Measurements from ENCODE around the gene EHD4.

Gene EHD4

GRCh38 chr15:41957021-41957897 lies 15.1 kb downstream of the EHD4 start:
- no peak for DNase-seq (ENCODE audit: low read depth)

GRCh38 chr15:41955807-41956525 lies 16.4 kb downstream of the EHD4 start:
- DNase-seq (ENCODE audit: low read depth) = no peak

GRCh38 chr15:41955100-41955499 lies 17.3 kb downstream of the EHD4 start:
- DNase-seq (ENCODE audit: low read depth) = no peak

GRCh38 chr15:41954036-41954435 lies 18.3 kb downstream of the EHD4 start:
- no peak for DNase-seq (ENCODE audit: low read depth)

GRCh38 chr15:41952013-41952563 lies 20.3 kb downstream of the EHD4 start:
- DNase-seq (ENCODE audit: low read depth) = no peak

- DNase-seq (ENCODE audit: low read depth) = no peak
Observed at GRCh38 chr15:41951571-41951970, 20.8 kb downstream of the EHD4 start.

- no peak for DNase-seq (ENCODE audit: low read depth)
Observed at GRCh38 chr15:41950489-41950888, 21.9 kb downstream of the EHD4 start.

GRCh38 chr15:41950127-41950483 lies 22.3 kb downstream of the EHD4 start:
- no peak for DNase-seq (ENCODE audit: low read depth)

- DNase-seq (ENCODE audit: low read depth) = no peak
Observed at GRCh38 chr15:41949401-41950126, 22.8 kb downstream of the EHD4 start.

GRCh38 chr15:41948490-41948889 lies 23.9 kb downstream of the EHD4 start:
- no peak for DNase-seq (ENCODE audit: low read depth)

- no peak for DNase-seq (ENCODE audit: low read depth)
Observed at GRCh38 chr15:41946970-41947369, 25.4 kb downstream of the EHD4 start.

- DNase-seq (ENCODE audit: low read depth) = no peak
Observed at GRCh38 chr15:41945731-41946130, 26.6 kb downstream of the EHD4 start.

GRCh38 chr15:41945221-41945620 lies 27.1 kb downstream of the EHD4 start:
- DNase-seq (ENCODE audit: low read depth) = no peak

GRCh38 chr15:41944313-41944940 lies 27.9 kb downstream of the EHD4 start:
- DNase-seq (ENCODE audit: low read depth) = no peak

- no peak for DNase-seq (ENCODE audit: low read depth)
Observed at GRCh38 chr15:41943543-41944312, 28.6 kb downstream of the EHD4 start.

GRCh38 chr15:41942886-41943285 lies 29.5 kb downstream of the EHD4 start:
- DNase-seq (ENCODE audit: low read depth) = no peak

GRCh38 chr15:41941644-41942415 lies 30.5 kb downstream of the EHD4 start:
- DNase-seq (ENCODE audit: low read depth) = no peak

- DNase-seq (ENCODE audit: low read depth) = peak; percentile 50
Observed at GRCh38 chr15:41940441-41940857, 31.9 kb downstream of the EHD4 start.

GRCh38 chr15:41939986-41940385 lies 32.4 kb downstream of the EHD4 start:
- no peak for DNase-seq (ENCODE audit: low read depth)

- DNase-seq (ENCODE audit: low read depth) = no peak
Observed at GRCh38 chr15:41937568-41937923, 34.8 kb downstream of the EHD4 start.
